HepG2 (cell line): ENCODE results near the gene WSB1. TPM values are rescaled to one million over a fixed set of nuclear protein-coding genes. Genes with fewer than 3 reads are reported as not detected.
A peak's percentile ranks its signal among the peaks of the same experiment; 100 is the strongest.

Experiments
- ADNP ChIP-seq: sonication (generic); formaldehyde crosslinking; IDR thresholded peaks from 2 replicates; pipeline ENCODE4 v1.4.0; 2020; ENCODE audit warnings: missing genetic modification reagents
- DPF2 ChIP-seq: sonication (generic); formaldehyde crosslinking; IDR thresholded peaks from 2 replicates; pipeline ENCODE4 v1.4.0; 2020; ENCODE audit warnings: mild to moderate bottlenecking, low read depth, missing genetic modification reagents, borderline replicate concordance
- IRX3 ChIP-seq: sonication (generic); formaldehyde crosslinking; IDR thresholded peaks from 2 replicates; pipeline ENCODE4 v1.8.1; 2023; ENCODE audit warnings: mild to moderate bottlenecking, low read depth, missing genetic modification reagents, borderline replicate concordance
- PPARG ChIP-seq: conservative IDR thresholded peaks from 2 replicates; pipeline ENCODE4 v1.6.1; 2016; ENCODE audit warnings: missing biosample characterization, missing genetic modification reagents
- RFXAP ChIP-seq: sonication (generic); formaldehyde crosslinking; IDR thresholded peaks from 2 replicates; pipeline ENCODE4 v1.4.0; 2020; ENCODE audit warnings: missing genetic modification reagents, borderline replicate concordance
- RXRA ChIP-seq: sonication (generic); formaldehyde crosslinking; IDR thresholded peaks from 2 replicates; pipeline ENCODE4 v1.5.1; 2020; ENCODE audit warnings: missing genetic modification reagents
- SMYD3 ChIP-seq: sonication (generic); formaldehyde crosslinking; IDR thresholded peaks from 2 replicates; pipeline ENCODE4 v1.8.1; 2023; ENCODE audit warnings: mild to moderate bottlenecking, missing genetic modification reagents
- SP1 ChIP-seq, 2 experiments: fragments of 450-650 bp in 1 of 2; sonication (generic) in 1 of 2; formaldehyde crosslinking in 1 of 2; IDR thresholded peaks; 2 replicates each; pipeline versions ENCODE4 v1.4.0 to v1.6.1; 2016 to 2020; ENCODE audit warnings: missing genetic modification reagents in 1 of 2
- SP2 ChIP-seq: sonication (generic); formaldehyde crosslinking; IDR thresholded peaks from 2 replicates; pipeline ENCODE4 v1.5.1; 2020; ENCODE audit warnings: mild to moderate bottlenecking, missing genetic modification reagents
- SRY ChIP-seq: sonication (generic); formaldehyde crosslinking; IDR thresholded peaks from 2 replicates; pipeline ENCODE4 v1.8.0; 2022; ENCODE audit warnings: mild to moderate bottlenecking, missing genetic modification reagents
- TAF1 ChIP-seq: sonication (generic); formaldehyde crosslinking; IDR thresholded peaks from 2 replicates; pipeline ENCODE4 v1.4.0; 2020; ENCODE audit warnings: missing genetic modification reagents
- TBP ChIP-seq: sonication (generic); formaldehyde crosslinking; IDR thresholded peaks from 2 replicates; pipeline ENCODE4 v1.5.0; 2020; ENCODE audit warnings: missing genetic modification reagents
- TBX2 ChIP-seq: sonication (generic); formaldehyde crosslinking; IDR thresholded peaks from 2 replicates; pipeline ENCODE4 v1.5.0; 2020; ENCODE audit warnings: missing genetic modification reagents, mild to moderate bottlenecking, borderline replicate concordance
- TOPORS ChIP-seq: sonication (generic); formaldehyde crosslinking; IDR thresholded peaks from 2 replicates; pipeline ENCODE4 v1.8.0; 2023; ENCODE audit warnings: mild to moderate bottlenecking, missing genetic modification reagents
- ZNF160 ChIP-seq: sonication (generic); formaldehyde crosslinking; IDR thresholded peaks from 2 replicates; pipeline ENCODE4 v1.8.0; 2022; ENCODE audit warnings: mild to moderate bottlenecking, inconsistent platforms, missing genetic modification reagents
- ZNF317 ChIP-seq: sonication (generic); formaldehyde crosslinking; IDR thresholded peaks from 2 replicates; pipeline ENCODE4 v1.5.0; 2020; ENCODE audit warnings: mild to moderate bottlenecking, missing genetic modification reagents
- ZNF33B ChIP-seq: sonication (generic); formaldehyde crosslinking; IDR thresholded peaks from 2 replicates; pipeline ENCODE4 v1.5.1; 2020; ENCODE audit warnings: mild to moderate bottlenecking, missing genetic modification reagents
- ZNF569 ChIP-seq: sonication (generic); formaldehyde crosslinking; IDR thresholded peaks from 2 replicates; pipeline ENCODE4 v1.5.0; 2020; ENCODE audit warnings: mild to moderate bottlenecking, missing genetic modification reagents, moderate library complexity, borderline replicate concordance
- ZNF616 ChIP-seq: sonication (generic); formaldehyde crosslinking; IDR thresholded peaks from 2 replicates; pipeline ENCODE4 v1.5.0; 2020; ENCODE audit warnings: low read depth, mild to moderate bottlenecking, missing genetic modification reagents
- ZNF775 ChIP-seq: sonication (generic); formaldehyde crosslinking; IDR thresholded peaks from 2 replicates; pipeline ENCODE4 v1.4.0; 2020; ENCODE audit warnings: missing genetic modification reagents, mild to moderate bottlenecking, moderate library complexity, borderline replicate concordance
- polyA plus RNA-seq, 8 experiments: library from polyadenylated mRNA; depleted of rRNA in 3 of 8; stranded (reverse) in 7 of 8; unstranded in 1 of 8; fragments of >200 nt; fragmentation: Illumina TruSeq in 4 of 8; extraction: Trizol in 4 of 8; gene quantifications; 2 replicates each; pipeline versions ENCODE4 v1.2.1 to v1.2.3, GENCODE V29; 2011 to 2016; ENCODE audit warnings: low read depth in 4 of 8, missing spikeins in 1 of 8, mixed read lengths in 1 of 8; ENCODE audit not compliant: insufficient read depth in 1 of 8
- total RNA-seq, 5 experiments: library from RNA; depleted of rRNA; stranded (reverse); fragments of >200 nt; fragmentation: Illumina TruSeq; extraction: Trizol; gene quantifications; 2 replicates each; pipeline ENCODE4 v1.2.3, GENCODE V29; 2016; ENCODE audit warnings: low read depth in 1 of 5
- TF ChIP-seq, protein P1 (sequence below): sonication (generic); formaldehyde crosslinking; conservative IDR thresholded peaks from 2 replicates; pipeline ENCODE4 v1.4.0; 2020; ENCODE audit warnings: missing genetic modification reagents
- TF ChIP-seq, protein P2 (sequence below): sonication (generic); formaldehyde crosslinking; IDR thresholded peaks from 2 replicates; pipeline ENCODE4 v1.8.1; 2023; ENCODE audit warnings: mild to moderate bottlenecking, missing genetic modification reagents

The WSB1 gene
- total and polyA plus RNA-seq, 2 of the 13 experiments (the other 11 are each of a cell fraction or from before 2014, with no cell fraction given) = 81.3 to 294 TPM

DNA sequence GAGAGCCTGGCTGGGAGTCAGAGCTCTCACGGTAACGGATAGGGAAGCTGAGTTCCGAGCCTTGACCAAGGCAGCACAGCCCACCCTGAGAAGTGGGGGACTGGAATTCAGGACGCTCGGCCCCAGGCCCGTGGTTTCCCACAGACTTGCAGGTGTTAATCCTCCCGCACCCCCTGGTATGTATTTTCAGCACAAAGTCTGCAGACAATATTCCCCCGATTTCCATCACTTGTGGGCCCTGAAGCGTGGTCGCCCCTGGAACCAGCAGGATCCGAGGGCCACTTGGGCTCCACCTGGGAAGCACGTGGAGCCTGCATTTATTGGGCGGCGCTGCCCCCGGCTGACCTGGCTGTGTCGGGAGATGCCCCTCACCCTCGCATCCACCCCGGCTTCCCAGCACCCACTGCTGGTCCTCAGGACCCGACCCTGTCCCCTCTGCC is 60.2 kb downstream of the WSB1 start (continued):
- TF ChIP-seq, protein P1, sequence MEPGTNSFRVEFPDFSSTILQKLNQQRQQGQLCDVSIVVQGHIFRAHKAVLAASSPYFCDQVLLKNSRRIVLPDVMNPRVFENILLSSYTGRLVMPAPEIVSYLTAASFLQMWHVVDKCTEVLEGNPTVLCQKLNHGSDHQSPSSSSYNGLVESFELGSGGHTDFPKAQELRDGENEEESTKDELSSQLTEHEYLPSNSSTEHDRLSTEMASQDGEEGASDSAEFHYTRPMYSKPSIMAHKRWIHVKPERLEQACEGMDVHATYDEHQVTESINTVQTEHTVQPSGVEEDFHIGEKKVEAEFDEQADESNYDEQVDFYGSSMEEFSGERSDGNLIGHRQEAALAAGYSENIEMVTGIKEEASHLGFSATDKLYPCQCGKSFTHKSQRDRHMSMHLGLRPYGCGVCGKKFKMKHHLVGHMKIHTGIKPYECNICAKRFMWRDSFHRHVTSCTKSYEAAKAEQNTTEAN (CRISPR knock-in tag) = 0 out of 2 replicates have a peak, but pooled peaks have one; percentile 29
- TF ChIP-seq ZNF775 (no peak), SP1 (IDR thresholded peaks at IDR 0.05) (no peak), SP1 (CRISPR knock-in tag; IDR thresholded peaks at IDR 0.05) (no peak), ZNF33B (CRISPR knock-in tag) (no peak; the same call in 1 of the 2 replicates), SP2 (CRISPR knock-in tag) (no peak), TBP (no peak), ZNF160 (CRISPR knock-in tag) (0 out of 2 replicates have a peak, but pooled peaks have one; percentile 16), SRY (CRISPR knock-in tag) (no peak), ZNF317 (CRISPR knock-in tag) (peak; percentile 34), RFXAP (CRISPR knock-in tag) (0 out of 2 replicates have a peak, but pooled peaks have one; percentile 32), IRX3 (CRISPR knock-in tag) (0 out of 2 replicates have a peak, but pooled peaks have one; percentile 18), TBX2 (CRISPR knock-in tag) (peak; percentile 25; the same call in 1 of the 2 replicates), ADNP (no peak), PPARG (no peak), RXRA (CRISPR knock-in tag) (peak; percentile 72), TOPORS (CRISPR knock-in tag) (0 out of 2 replicates have a peak, but pooled peaks have one; percentile 16), TAF1 (CRISPR knock-in tag) (peak; percentile 36; the same call in 1 of the 2 replicates), ZNF616 (CRISPR knock-in tag) (no peak), DPF2 (no peak), ZNF569 (CRISPR knock-in tag) (no peak), SMYD3 (CRISPR knock-in tag) (no peak)
- TF ChIP-seq, protein P2, sequence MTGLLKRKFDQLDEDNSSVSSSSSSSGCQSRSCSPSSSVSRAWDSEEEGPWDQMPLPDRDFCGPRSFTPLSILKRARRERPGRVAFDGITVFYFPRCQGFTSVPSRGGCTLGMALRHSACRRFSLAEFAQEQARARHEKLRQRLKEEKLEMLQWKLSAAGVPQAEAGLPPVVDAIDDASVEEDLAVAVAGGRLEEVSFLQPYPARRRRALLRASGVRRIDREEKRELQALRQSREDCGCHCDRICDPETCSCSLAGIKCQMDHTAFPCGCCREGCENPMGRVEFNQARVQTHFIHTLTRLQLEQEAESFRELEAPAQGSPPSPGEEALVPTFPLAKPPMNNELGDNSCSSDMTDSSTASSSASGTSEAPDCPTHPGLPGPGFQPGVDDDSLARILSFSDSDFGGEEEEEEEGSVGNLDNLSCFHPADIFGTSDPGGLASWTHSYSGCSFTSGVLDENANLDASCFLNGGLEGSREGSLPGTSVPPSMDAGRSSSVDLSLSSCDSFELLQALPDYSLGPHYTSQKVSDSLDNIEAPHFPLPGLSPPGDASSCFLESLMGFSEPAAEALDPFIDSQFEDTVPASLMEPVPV (CRISPR knock-in tag) = 0 out of 2 replicates have a peak, but pooled peaks have one; percentile 14
